ENCODE data around the gene RAPSN. TPM values are rescaled to one million over a fixed set of nuclear protein-coding genes. Genes with fewer than 3 reads are reported as not detected.

RAPSN gene
- total RNA-seq, 1 experiment from 2014 or later: not detected

DNA sequence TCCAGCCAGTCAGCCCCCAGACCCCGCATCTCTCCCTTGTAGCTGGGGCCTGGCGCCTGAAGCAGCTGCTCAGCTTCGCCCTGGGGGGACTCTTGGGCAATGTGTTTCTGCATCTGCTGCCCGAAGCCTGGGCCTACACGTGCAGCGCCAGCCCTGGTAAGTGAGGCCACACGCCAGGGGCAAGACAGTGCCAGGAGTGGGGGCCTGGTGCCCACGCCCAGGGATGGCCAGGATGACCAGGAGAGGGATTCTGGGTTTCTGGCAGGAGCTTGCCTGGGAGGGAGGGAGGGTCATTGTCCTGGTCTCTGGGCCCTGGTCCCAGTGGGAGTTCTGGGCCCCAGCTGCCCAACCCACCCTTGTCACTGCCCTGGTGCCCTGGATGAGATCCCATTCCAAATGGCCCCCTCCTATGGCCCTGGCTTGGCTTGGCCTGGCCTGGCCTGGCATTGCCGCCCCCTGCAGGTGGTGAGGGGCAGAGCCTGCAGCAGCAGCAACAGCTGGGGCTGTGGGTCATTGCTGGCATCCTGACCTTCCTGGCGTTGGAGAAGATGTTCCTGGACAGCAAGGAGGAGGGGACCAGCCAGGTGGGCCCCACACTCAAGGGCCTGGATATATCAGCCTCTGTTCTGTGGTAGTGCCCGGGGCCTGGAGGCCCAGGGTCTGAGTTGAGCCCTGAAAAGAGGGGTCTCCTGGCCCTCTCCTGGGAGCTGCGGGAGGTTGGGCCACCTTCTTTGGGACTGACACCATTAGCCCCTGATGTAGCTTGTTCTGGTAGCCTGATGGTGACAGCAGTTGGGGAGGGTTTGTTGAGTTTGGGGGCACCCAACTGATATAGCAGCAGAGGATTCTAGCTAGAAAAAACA is 36.8 kb downstream of the RAPSN start:
- H2AFZ ChIP-seq (ENCODE audit: low read length): no peak overlapping the region
- no peaks in the 10 kb centered on the region; the same call in 1 of the 2 replicates for H3K36me3 ChIP-seq (ENCODE audit: low read depth, low read length)
- TF ChIP-seq, protein P1, sequence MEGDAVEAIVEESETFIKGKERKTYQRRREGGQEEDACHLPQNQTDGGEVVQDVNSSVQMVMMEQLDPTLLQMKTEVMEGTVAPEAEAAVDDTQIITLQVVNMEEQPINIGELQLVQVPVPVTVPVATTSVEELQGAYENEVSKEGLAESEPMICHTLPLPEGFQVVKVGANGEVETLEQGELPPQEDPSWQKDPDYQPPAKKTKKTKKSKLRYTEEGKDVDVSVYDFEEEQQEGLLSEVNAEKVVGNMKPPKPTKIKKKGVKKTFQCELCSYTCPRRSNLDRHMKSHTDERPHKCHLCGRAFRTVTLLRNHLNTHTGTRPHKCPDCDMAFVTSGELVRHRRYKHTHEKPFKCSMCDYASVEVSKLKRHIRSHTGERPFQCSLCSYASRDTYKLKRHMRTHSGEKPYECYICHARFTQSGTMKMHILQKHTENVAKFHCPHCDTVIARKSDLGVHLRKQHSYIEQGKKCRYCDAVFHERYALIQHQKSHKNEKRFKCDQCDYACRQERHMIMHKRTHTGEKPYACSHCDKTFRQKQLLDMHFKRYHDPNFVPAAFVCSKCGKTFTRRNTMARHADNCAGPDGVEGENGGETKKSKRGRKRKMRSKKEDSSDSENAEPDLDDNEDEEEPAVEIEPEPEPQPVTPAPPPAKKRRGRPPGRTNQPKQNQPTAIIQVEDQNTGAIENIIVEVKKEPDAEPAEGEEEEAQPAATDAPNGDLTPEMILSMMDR (conservative IDR thresholded peaks at IDR 0.05; ENCODE audit: low read depth, low read length): peak; percentile 78
- TF ChIP-seq EZH2phosphoT487 (IDR thresholded peaks at IDR 0.05; ENCODE audit: borderline replicate concordance, low read length): no peak
- TF ChIP-seq EZH2 (IDR thresholded peaks at IDR 0.05; ENCODE audit: low read length, unreplicated experiment): no peak
- no peak overlapping the region for H3K4me2 ChIP-seq (ENCODE audit: low read length)
- ATAC-seq (no peak), DNase-seq (peak; percentile 51)
- no TSS peak for BruUV-seq (replicated peaks)
- intact Hi-C loops (cut with micrococcal nuclease): no loop called here
- H3K9me3 ChIP-seq (ENCODE audit: low read length): no peaks in the 10 kb centered on the region
- no peak overlapping the region for H3K27ac ChIP-seq (ENCODE audit: low read length)
- POLR2A ChIA-PET (ENCODE audit: unreplicated experiment): no interaction called here
- peaks cover 9% of the 10 kb centered on the region; the same call in 1 of the 2 replicates for H4K20me1 ChIP-seq (ENCODE audit: low read length)
- H3K4me3 ChIP-seq (ENCODE audit: low read length): no peak overlapping the region
- H3K9ac ChIP-seq (ENCODE audit: low read length): no peak overlapping the region
- CTCF ChIA-PET: interaction anchor here (0.5 kb wide), 2 partner anchors 42 to 419 kb away, joined by 4 read pairs; no protein-coding TSS in a partner anchor
- peaks cover 26% of the 10 kb centered on the region for H3K79me2 ChIP-seq (ENCODE audit: low read length)
- peaks cover 3% of the 10 kb centered on the region for H3F3A ChIP-seq (ENCODE audit: low read length, unreplicated experiment)
- H3K27me3 ChIP-seq (ENCODE audit: low read length): no peaks in the 10 kb centered on the region
- no peaks in the 10 kb centered on the region for H3K9me2 ChIP-seq (replicated peaks; ENCODE audit: low read length)
- H3K4me1 ChIP-seq (ENCODE audit: insufficient read depth, low read length): peaks cover 42% of the 10 kb centered on the region

- Histone ChIP-seq H3K4me3 (ENCODE audit: low read length) (peak overlapping the region; percentile 88; the same call in 1 of the 2 replicates), H3K36me3 (ENCODE audit: low read depth, low read length) (no peaks in the 10 kb centered on the region; the same call in 1 of the 2 replicates), H3F3A (ENCODE audit: low read length, unreplicated experiment) (no peaks in the 10 kb centered on the region), H3K4me2 (ENCODE audit: low read length) (peak overlapping the region; percentile 98), H3K9me3 (ENCODE audit: low read length) (no peaks in the 10 kb centered on the region), H3K27ac (ENCODE audit: low read length) (no peak overlapping the region), H2AFZ (ENCODE audit: low read length) (no peak overlapping the region), H3K4me1 (ENCODE audit: insufficient read depth, low read length) (peaks cover 29% of the 10 kb centered on the region), H3K9me2 (replicated peaks; ENCODE audit: low read length) (no peaks in the 10 kb centered on the region), H3K9ac (ENCODE audit: low read length) (no peak overlapping the region), H3K27me3 (ENCODE audit: low read length) (no peaks in the 10 kb centered on the region), H3K79me2 (ENCODE audit: low read length) (peaks cover 26% of the 10 kb centered on the region), H4K20me1 (ENCODE audit: low read length) (no peaks in the 10 kb centered on the region)
- ATAC-seq (no peak), DNase-seq (no peak)
- no TSS peak for BruUV-seq (replicated peaks)
- ChIA-PET CTCF (interaction anchor here (0.8 kb wide), 1 partner anchor 36 kb away, joined by 3 read pairs; no protein-coding TSS in a partner anchor), POLR2A (ENCODE audit: unreplicated experiment) (no interaction called here)
- intact Hi-C loops (cut with micrococcal nuclease): no loop called here
- TF ChIP-seq, protein P1 (conservative IDR thresholded peaks at IDR 0.05; ENCODE audit: low read depth, low read length): no peak
- TF ChIP-seq EZH2 (IDR thresholded peaks at IDR 0.05; ENCODE audit: low read length, unreplicated experiment) (no peak), EZH2phosphoT487 (IDR thresholded peaks at IDR 0.05; ENCODE audit: borderline replicate concordance, low read length) (no peak)
Observed at GRCh38 chr11:47410370-47411264, 38.3 kb downstream of the RAPSN start.
